Duodenal mucosa (tissue), 2 donors: ENCODE data around the gene ZNF443.
A peak's percentile ranks its signal among the peaks of the same experiment; 100 is the strongest.
"Not testable (repeated sequence)": the region's sequence is repeated elsewhere in the genome, so short reads cannot be mapped to it uniquely, and the experiment has no call there.

ENCODE experiments used
- H3K27ac ChIP-seq: one replicate; pipeline ENCODE4 v1.7.0; 2013; ENCODE audit warnings: low read depth, low read length
- H3K27me3 ChIP-seq, 2 donors: one replicate each; pipeline ENCODE4 v1.7.0; 2013; ENCODE audit warnings: low read length in 2 of 2, control low read depth in 1 of 2; ENCODE audit not compliant: insufficient read depth in 2 of 2, control insufficient read depth in 1 of 2
- H3K36me3 ChIP-seq, 2 donors: one replicate each; pipeline ENCODE4 v1.7.0; 2013; ENCODE audit warnings: low read length in 2 of 2, control low read depth in 1 of 2; ENCODE audit not compliant: insufficient read depth in 2 of 2, control insufficient read depth in 1 of 2
- H3K4me1 ChIP-seq, 2 donors: one replicate each; pipeline ENCODE4 v1.7.0; 2013; ENCODE audit warnings: low read length in 2 of 2, control low read depth in 1 of 2; ENCODE audit not compliant: insufficient read depth in 2 of 2, control insufficient read depth in 1 of 2
- H3K4me3 ChIP-seq, 2 donors: one replicate each; pipeline ENCODE4 v1.7.0; 2013; ENCODE audit warnings: low read length in 2 of 2, low read depth in 1 of 2
- H3K9ac ChIP-seq, 2 donors: one replicate each; pipeline ENCODE4 v1.7.0; 2013; ENCODE audit warnings: low read length in 2 of 2, low read depth in 1 of 2
- H3K9me3 ChIP-seq, 2 donors: one replicate each; pipeline ENCODE4 v1.7.0; 2013; ENCODE audit warnings: low read length in 2 of 2, control low read depth in 1 of 2; ENCODE audit not compliant: control insufficient read depth in 1 of 2

Gene ZNF443

DNA sequence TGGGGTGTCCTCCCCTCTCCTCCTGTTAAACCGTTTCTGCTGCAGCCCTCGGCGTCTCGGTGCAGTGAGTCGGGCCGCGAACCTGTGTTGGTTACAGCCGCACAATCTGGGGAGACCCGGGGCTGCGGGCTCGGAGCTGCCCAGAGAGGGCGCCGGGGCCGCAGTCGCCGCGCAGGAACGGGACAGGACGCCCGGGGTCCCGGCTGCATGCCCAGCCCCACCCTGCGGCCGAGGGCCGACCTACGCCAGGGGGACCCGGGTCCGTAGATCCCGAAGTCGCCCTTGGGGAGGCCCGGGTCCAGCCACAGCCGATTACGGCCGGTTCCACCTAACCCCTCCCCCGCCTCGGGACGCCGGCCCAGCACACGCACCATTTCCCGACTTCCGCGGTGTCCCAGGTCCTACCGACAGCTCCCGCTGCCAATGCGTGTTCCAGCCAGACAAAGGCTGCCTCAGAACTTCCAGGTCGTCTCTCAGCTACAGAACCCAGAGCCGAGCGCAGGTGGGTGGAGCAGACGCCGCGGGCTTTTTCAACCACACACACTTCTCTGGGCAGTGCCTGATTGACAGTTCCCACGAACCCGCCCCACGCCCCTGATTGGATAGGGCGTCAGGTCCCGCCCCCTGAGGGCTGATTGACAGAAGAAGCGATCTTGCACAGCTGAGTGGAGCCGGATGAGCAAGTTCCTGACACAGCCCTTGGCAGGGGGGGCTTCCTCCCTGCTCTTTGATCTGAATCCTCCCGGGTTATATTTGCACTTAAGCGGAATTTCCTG, at the start of gene ZNF443:
TSS of gene ZNF443 (minus strand) at position 481 of the 776 bp plus-strand sequence. CDS start at position 374, 107 bp downstream.
- Histone ChIP-seq H3K27ac (peak within 1 kb of the TSS; percentile 62), H3K36me3 (no peaks in the 10 kb centered on the region), H3K9me3 (no peaks in the 10 kb centered on the region), H3K4me3 (peak within 1 kb of the TSS; percentile 80 to 81), H3K4me1 (no peaks in the 10 kb centered on the region), H3K27me3 (no peaks in the 10 kb centered on the region), H3K9ac (peak within 1 kb of the TSS; percentile 39 to 70)

DNA sequence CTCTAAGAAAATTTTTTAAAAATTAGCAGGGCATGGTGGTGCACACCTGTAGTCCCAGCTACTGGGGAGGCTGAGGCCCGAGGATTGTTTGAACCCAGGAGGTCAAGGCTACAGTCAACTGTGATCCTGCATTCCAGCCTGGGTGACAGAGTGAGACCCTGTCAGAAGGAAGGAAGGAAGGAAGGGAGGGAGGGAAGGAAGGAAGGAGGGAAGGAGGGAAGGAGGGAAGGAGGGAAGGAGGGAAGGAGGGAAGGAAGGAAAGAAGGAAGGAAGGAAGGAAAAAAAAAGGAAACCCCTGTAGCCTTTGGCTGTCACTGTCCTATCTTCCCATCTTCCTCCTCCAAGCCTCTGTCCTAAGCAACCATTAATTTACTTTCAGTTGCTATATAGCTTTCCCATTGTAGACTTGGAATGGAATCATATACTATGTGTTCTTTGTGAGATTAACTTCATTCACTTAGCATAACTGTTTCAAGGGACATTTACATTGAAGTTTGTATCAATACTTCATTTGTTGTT, 45.5 kb upstream of the ZNF443 start:
- not testable (repeated sequence) for H3K9ac ChIP-seq, H3K9me3 ChIP-seq, H3K27me3 ChIP-seq, H3K4me1 ChIP-seq, H3K4me3 ChIP-seq, H3K27ac ChIP-seq, H3K36me3 ChIP-seq

DNA sequence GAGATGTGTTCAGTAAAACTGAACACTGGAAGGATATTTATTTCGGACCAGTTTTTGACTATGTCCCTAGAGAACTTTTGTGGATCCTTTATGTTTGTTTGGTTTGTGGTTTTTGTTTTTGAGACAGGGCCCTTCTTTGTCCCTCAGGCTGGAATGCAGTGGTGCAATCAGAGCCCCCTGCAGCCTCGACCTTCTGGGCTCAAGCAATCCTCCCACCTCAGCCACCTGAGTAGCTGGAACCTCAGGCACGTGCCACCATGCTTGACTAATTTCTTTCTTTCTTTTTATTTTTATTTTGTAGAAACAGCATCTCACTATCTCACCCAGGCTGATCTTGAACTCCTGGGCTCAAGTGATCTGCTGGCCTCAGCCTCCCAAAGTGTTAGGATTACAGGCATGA, 44.8 kb upstream of the ZNF443 start:
- H3K4me3 ChIP-seq, result peak overlapping the region in 1 of 2 donors; percentile 90
- H3K36me3 ChIP-seq, result no peaks in the 10 kb centered on the region
- H3K4me1 ChIP-seq, result peaks cover 3 to 5% of the 10 kb centered on the region in 2 donors
- H3K9me3 ChIP-seq, result no peaks in the 10 kb centered on the region
- H3K27ac ChIP-seq, result no peak overlapping the region
- no peaks in the 10 kb centered on the region for H3K27me3 ChIP-seq
- H3K9ac ChIP-seq, result no peak overlapping the region

DNA sequence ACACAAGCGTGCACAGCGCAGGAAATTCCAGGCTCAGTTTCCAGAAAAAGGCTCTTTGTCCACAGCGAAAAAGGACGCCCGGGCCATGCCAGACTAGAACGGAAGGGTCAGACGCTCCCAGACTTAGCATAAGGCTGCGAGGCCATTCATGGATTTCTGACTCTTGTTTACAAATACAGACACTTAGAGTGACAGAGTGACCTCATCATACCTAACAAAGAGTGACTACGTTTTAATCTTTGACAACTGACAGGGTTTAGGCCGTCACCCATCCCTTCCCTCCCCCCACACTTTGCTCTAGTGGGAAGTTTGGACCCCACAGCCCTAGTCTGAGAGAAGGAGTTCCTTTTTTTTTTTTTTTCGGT, 44.2 kb upstream of the ZNF443 start:
- Histone ChIP-seq H3K27me3 (no peaks in the 10 kb centered on the region), H3K36me3 (no peaks in the 10 kb centered on the region), H3K27ac (peak overlapping the region; percentile 55), H3K9me3 (no peaks in the 10 kb centered on the region), H3K4me3 (peak overlapping the region; percentile 90 to 95), H3K9ac (peak overlapping the region; percentile 75 to 87), H3K4me1 (peaks cover 3 to 5% of the 10 kb centered on the region in 2 donors)

DNA sequence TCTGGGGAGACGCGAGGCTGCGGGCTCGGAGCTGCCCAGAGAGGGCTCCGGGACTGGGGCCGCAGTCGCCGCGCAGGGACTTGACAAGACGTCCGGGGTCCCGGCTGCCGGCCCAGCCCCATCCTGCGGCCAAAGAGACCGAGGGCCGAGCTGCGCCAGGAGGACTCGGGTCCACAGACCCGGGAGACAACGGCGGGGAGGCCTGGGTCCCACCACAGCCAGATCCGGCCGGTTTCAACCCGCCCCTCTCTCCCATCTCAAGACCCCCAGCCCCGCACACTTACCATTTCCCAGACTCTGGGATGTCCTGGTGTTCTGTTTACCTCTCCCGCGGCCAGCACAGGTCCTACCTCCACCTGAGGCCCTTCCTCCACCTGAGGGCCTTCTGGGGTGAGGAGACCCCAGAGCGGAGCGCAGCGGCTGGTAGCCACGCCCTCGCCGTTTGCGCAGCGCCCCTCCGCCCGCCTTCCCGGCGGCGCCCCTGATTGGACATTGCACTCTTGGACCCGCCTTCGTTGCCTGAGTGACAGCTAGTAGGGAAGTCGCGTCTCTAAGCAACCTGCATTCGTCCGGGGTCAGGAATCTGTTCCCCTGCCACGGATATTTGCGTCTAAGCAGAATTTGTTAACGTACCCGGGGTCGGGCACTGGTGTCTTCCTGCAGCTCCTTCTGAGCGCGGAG, 43.7 kb upstream of the ZNF443 start, which contains the start of gene ZNF709:
TSS of gene ZNF709 (minus strand) at position 446 of the 681 bp plus-strand sequence. CDS start at position 287, 159 bp downstream.
- no peaks in the 10 kb centered on the region for H3K9me3 ChIP-seq
- H3K27me3 ChIP-seq, result no peaks in the 10 kb centered on the region
- peak within 1 kb of the TSS; percentile 75 to 87 for H3K9ac ChIP-seq
- H3K4me3 ChIP-seq, result peak within 1 kb of the TSS; percentile 90 to 95
- peaks cover 3 to 5% of the 10 kb centered on the region in 2 donors for H3K4me1 ChIP-seq
- no peaks in the 10 kb centered on the region for H3K36me3 ChIP-seq
- H3K27ac ChIP-seq, result peak within 1 kb of the TSS; percentile 55

DNA sequence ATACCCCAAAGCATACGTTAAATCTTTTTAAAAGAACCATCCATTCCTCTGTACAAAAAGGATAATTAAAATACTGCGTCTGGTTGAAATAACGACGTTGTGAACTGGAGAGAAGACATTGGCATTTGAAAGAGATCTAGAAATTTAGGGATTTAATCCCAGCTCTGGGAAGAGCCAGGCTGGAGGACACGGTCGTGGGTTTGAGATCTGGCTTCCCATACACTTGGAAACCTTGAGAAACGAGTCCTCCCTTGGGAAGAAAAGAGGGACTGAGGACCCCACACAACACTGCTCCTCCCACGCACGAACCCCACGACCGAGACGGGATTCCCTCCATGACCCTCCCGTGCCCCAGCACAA, 43.2 kb upstream of the ZNF443 start:
- no peaks in the 10 kb centered on the region for H3K36me3 ChIP-seq
- no peaks in the 10 kb centered on the region for H3K27me3 ChIP-seq
- H3K9ac ChIP-seq, result peak overlapping the region; percentile 75 to 87
- H3K4me1 ChIP-seq, result peaks cover 3 to 5% of the 10 kb centered on the region in 2 donors
- H3K9me3 ChIP-seq, result no peaks in the 10 kb centered on the region
- H3K4me3 ChIP-seq, result peak overlapping the region; percentile 90 to 95
- no peak overlapping the region for H3K27ac ChIP-seq

DNA sequence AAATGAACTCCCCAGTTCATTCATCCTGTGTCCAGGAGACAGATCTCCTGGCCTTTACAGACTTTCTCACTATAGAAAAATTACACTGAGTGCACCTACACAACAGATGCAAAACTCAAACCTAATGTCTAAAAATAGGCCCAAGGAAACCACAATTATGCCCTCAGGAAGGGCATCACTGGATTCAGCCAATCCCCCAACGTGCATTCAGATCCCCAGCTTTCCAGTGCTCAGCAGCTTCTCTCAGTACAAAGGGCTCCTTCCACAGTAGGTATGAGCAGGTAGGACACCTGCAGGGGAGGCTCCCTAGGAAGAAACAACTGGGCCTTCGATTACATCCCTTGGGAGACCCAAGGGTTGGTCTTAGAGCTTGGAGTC, 41.7 kb upstream of the ZNF443 start:
- Histone ChIP-seq H3K9me3 (no peaks in the 10 kb centered on the region), H3K9ac (no peak overlapping the region), H3K4me3 (peak overlapping the region in 1 of 2 donors; percentile 3), H3K4me1 (peaks cover 8 to 12% of the 10 kb centered on the region in 2 donors), H3K27me3 (no peaks in the 10 kb centered on the region), H3K27ac (no peak overlapping the region), H3K36me3 (no peaks in the 10 kb centered on the region)

DNA sequence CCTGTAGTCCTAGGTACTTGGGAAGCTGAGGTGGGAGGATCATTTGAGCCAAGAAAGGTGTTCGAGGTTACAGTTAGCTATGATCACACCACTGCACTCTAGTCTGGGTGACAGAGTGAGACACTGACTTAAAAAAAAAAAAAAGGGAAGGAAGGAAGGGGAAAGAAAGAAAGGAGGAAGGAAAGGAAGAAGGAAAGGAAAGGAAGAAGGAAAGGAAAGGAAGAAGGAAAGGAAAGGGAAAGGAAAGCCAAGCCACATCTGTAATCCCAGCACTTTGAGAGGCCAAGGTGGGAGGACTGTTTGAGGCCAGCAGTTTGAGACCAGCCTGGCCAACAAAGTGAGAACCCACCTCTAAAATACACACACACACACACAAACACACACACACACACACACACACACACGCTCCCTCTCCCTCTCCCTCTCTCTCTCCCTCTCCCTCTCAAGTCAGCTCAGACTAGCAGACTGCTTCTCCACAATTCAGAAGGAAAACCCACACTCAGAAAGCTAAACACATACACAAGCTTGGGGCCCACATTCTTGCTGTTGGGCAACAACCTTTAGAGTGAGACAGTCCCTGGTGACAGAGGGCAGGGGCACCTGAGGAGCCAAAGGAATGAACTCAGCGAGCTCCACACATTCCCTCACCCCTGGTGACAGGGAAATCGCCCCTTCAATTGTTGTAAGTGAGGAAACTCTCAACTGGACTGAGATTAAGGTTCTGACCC, 41.1 kb upstream of the ZNF443 start:
- Histone ChIP-seq H3K4me1 (peaks cover 8 to 12% of the 10 kb centered on the region in 2 donors), H3K36me3 (no peaks in the 10 kb centered on the region), H3K9ac (no peak overlapping the region), H3K27ac (no peak overlapping the region), H3K9me3 (no peaks in the 10 kb centered on the region), H3K27me3 (no peaks in the 10 kb centered on the region), H3K4me3 (peak overlapping the region in 1 of 2 donors; percentile 3)

DNA sequence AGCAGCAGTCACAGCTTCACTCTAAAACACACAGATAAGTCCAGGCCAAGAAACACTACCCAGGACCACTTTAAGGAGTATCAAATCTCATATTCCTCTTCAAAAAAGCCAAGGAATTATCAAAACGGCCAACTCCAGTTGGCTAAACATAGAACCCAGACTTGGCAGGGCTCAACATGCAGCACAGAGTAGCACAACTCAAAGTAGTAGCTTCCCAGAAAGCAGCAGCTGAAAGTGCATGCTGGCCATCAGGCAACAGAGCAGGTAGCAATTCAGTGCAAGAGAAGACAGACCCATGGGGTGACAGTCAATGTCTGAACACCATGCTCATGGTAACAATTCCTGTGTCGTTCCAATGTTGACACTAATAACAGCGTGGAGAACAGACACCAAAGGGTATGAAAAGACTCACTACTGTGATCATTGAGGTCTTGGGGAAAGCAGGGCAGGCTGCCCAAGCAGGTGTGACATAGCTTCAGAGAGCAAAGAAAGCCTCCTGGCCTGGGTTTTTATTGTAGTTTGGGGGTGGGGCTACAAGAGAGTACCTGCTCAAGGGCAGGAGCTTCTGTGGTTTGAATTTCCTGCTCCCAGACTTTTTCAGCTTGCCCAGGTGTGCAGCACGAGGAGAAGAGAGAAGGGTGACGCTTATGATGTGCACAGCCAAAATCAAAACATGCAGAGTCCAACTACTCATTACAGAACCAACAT, 37.6 kb upstream of the ZNF443 start:
- no peaks in the 10 kb centered on the region for H3K36me3 ChIP-seq
- peaks cover 0 to 3% of the 10 kb centered on the region in 2 donors for H3K9me3 ChIP-seq
- H3K4me3 ChIP-seq, result no peak overlapping the region
- no peak overlapping the region for H3K9ac ChIP-seq
- H3K27ac ChIP-seq, result no peak overlapping the region
- H3K27me3 ChIP-seq, result no peaks in the 10 kb centered on the region
- H3K4me1 ChIP-seq, result peaks cover 5 to 12% of the 10 kb centered on the region in 2 donors
